Inflammatory macrophage (primary cell): ENCODE measurements around the gene SLC22A6.

Source experiments
- DNase-seq, 2 donors: peaks; one replicate each; pipeline ENCODE4 v3.0.0-alpha.2; 2020 to 2022

SLC22A6 gene

GRCh38 chr11:62931499-62932278 is 53.1 kb downstream of the SLC22A6 start:
- DNase-seq, result no peak

GRCh38 chr11:62930666-62931065 is 54.1 kb downstream of the SLC22A6 start:
- no peak for DNase-seq

- DNase-seq, result no peak
Measured at GRCh38 chr11:62930157-62930556, 54.6 kb downstream of the SLC22A6 start.

- DNase-seq, result no peak
Measured at GRCh38 chr11:62928011-62928410, 56.8 kb downstream of the SLC22A6 start.

GRCh38 chr11:62926680-62927455 is 57.9 kb downstream of the SLC22A6 start:
- DNase-seq, result no peak
